GM21825 (cell line): ENCODE data around the gene CRYBB2.
"Not testable (repeated sequence)": the region's sequence is repeated elsewhere in the genome, so short reads cannot be mapped to it uniquely, and the experiment has no call there.

Experiments
- ATAC-seq: cut with Tn5 transposase; IDR thresholded peaks from one replicate; pipeline ENCODE4 v1.9.1; 2021; ENCODE audit warnings: mild to moderate bottlenecking, moderate library complexity; ENCODE audit not compliant: unreplicated experiment

CRYBB2 gene, protein sequence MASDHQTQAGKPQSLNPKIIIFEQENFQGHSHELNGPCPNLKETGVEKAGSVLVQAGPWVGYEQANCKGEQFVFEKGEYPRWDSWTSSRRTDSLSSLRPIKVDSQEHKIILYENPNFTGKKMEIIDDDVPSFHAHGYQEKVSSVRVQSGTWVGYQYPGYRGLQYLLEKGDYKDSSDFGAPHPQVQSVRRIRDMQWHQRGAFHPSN

GRCh38 chr22:25219211-25219689 lies at the start of gene CRYBB2:
TSS of gene CRYBB2 (plus strand) at chr22:25219639. CDS start at chr22:25221430, 1,791 bp downstream.
- no peak for ATAC-seq

- ATAC-seq = no peak
Measured at GRCh38 chr22:25170426-25170980, 48.9 kb upstream of the CRYBB2 start.

DNA sequence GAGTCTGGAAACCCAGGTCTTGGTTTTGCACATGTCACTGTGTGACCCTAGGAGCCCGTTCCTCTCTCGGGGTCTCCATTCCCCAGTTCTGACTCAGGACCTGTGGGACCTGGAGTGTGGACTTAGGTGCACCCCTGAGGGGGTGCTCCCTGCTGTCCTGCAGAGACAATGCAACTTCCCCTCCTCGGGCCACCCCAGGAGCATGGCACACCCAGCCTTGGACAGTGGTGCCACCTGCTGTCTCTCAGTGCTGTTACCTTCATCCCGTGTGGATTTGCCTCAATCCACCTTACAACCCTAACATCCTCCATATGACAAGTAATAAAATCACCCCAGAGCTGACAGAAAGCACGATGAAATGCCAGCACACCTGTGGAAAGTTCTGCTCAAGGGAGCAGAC lies 47.3 kb upstream of the CRYBB2 start:
- ATAC-seq = no peak

- no peak for ATAC-seq
Measured at GRCh38 chr22:25174156-25174887, 45.1 kb upstream of the CRYBB2 start.

DNA sequence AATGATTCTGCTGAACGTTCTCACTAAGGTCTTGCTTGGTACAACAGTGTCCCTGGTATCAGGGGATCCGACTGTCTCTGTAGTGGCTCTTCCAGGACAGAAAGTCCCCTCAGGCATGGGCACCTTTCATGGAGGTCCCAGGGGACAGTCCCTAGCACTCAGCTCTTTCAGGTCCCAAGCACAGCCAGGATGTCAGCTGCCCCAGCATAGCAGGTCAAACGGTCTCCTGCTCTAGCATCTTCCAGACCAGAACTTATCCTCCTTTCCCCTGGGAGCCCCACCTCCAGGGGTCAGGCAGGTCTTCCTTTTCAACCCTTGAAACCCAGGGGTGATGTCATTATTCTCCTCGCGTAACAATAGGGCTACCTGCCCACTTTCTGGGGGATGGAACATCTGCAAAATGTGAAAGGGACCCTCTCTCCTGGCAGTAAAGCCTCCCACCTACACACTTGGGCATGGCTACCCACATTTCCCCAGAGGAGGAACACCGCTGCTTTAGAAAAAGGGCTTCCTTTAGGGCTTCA lies 44.5 kb upstream of the CRYBB2 start:
- ATAC-seq = no peak

GRCh38 chr22:25176175-25176574 lies 43.3 kb upstream of the CRYBB2 start:
- ATAC-seq = no peak

DNA sequence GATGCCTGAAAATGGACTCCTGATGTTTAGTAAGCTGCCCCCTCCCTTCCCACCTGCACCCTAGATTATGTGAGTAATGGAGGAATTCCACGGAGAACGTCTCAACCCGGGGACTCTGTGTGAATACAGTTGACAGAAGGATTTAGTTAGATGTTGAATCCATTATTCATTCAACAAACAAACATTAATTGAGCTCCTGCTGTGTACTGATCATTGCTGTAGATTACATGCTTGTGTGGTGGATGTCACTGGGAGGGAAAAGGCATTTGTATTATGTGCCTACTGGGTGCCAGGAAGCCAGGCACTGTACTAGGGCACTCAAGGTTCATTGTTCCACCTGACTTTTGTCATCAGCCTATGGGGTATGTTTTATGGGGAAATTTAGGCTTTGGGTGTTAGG lies 42.6 kb upstream of the CRYBB2 start:
- ATAC-seq = no peak

DNA sequence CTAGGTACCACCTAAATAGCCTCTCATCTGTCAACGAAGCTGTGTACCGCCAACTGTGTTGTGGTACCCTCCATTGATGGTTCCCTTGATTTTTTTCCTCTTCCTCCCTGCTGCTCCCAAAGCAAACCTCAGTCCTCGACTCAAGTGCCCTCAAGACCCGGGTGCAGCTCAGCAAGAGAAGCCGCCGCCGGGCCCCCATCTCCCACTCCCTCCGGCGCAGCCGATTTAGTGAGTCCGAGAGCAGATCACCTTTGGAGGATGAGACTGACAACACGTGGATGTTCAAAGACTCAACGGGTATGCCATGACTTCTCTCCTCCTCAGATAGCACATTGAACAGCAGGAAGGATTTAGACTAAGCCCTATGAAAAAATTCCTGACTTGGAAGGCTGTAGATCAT lies 42.2 kb upstream of the CRYBB2 start:
- ATAC-seq = no peak

GRCh38 chr22:25177895-25178294 lies 41.5 kb upstream of the CRYBB2 start:
- no peak for ATAC-seq

GRCh38 chr22:25178348-25178747 lies 41.1 kb upstream of the CRYBB2 start:
- ATAC-seq = not testable (repeated sequence)

GRCh38 chr22:25178869-25179631 lies 40.4 kb upstream of the CRYBB2 start:
- ATAC-seq = not testable (repeated sequence)

- ATAC-seq = no peak
Measured at GRCh38 chr22:25182131-25183110, 37.0 kb upstream of the CRYBB2 start.

- ATAC-seq = no peak
Measured at GRCh38 chr22:25183949-25184619, 35.4 kb upstream of the CRYBB2 start.

- no peak for ATAC-seq
Measured at GRCh38 chr22:25186140-25186539, 33.3 kb upstream of the CRYBB2 start.

GRCh38 chr22:25187469-25187868 lies 32.0 kb upstream of the CRYBB2 start:
- ATAC-seq = no peak

- no peak for ATAC-seq
Measured at GRCh38 chr22:25192406-25192805, 27.0 kb upstream of the CRYBB2 start.

- no peak for ATAC-seq
Measured at GRCh38 chr22:25193130-25193529, 26.3 kb upstream of the CRYBB2 start.

- ATAC-seq = no peak
Measured at GRCh38 chr22:25193548-25193947, 25.9 kb upstream of the CRYBB2 start.

GRCh38 chr22:25196326-25196725 lies 23.1 kb upstream of the CRYBB2 start:
- ATAC-seq = no peak
